HepG2 (cell line): ENCODE measurements around the gene DAPK3. TPM values are rescaled to one million over a fixed set of nuclear protein-coding genes. Genes with fewer than 3 reads are reported as not detected.

Experiments
- ARID2 ChIP-seq: sonication (generic); formaldehyde crosslinking; IDR thresholded peaks from 2 replicates; pipeline ENCODE4 v1.8.1; 2022; ENCODE audit warnings: mild to moderate bottlenecking, missing genetic modification reagents, borderline replicate concordance
- BORCS8-MEF2B ChIP-seq: sonication (generic); formaldehyde crosslinking; IDR thresholded peaks from 2 replicates; pipeline ENCODE4 v1.8.0; 2022; ENCODE audit warnings: mild to moderate bottlenecking, missing genetic modification reagents
- CCDC6 ChIP-seq: sonication (generic); formaldehyde crosslinking; IDR thresholded peaks from 2 replicates; pipeline ENCODE4 v1.8.1; 2022; ENCODE audit warnings: mild to moderate bottlenecking, missing genetic modification reagents, moderate library complexity
- CHD2 ChIP-seq: IDR thresholded peaks from 2 replicates; pipeline ENCODE4 v1.6.1; 2011; ENCODE audit warnings: low read depth, low read length, improper control_type of control experiment
- EP300 ChIP-seq, 3 experiments: sonication (generic) in 1 of 3; formaldehyde crosslinking in 1 of 3; IDR thresholded peaks; 2 replicates each; pipeline versions ENCODE4 v1.5.1 to v1.6.1; 2011 to 2020; ENCODE audit warnings: low read depth in 2 of 3, low read length in 2 of 3, borderline replicate concordance in 1 of 3, improper control_type of control experiment in 1 of 3, mild to moderate bottlenecking in 1 of 3, missing genetic modification reagents in 1 of 3, moderate library complexity in 1 of 3
- ESRRA ChIP-seq: sonication (generic); formaldehyde crosslinking; IDR thresholded peaks from 2 replicates; pipeline ENCODE4 v1.5.1; 2020; ENCODE audit warnings: mild to moderate bottlenecking, low read depth, missing genetic modification reagents
- ETV6 ChIP-seq: sonication (generic); formaldehyde crosslinking; conservative IDR thresholded peaks from 2 replicates; pipeline ENCODE4 v1.4.0; 2020; ENCODE audit warnings: missing genetic modification reagents
- GFI1 ChIP-seq: sonication (generic); formaldehyde crosslinking; IDR thresholded peaks from 2 replicates; pipeline ENCODE4 v1.5.0; 2020; ENCODE audit warnings: missing genetic modification reagents, mild to moderate bottlenecking, borderline replicate concordance
- KDM3A ChIP-seq: IDR thresholded peaks from 2 replicates; pipeline ENCODE4 v1.6.1; 2018; ENCODE audit warnings: low read depth, missing compliant biosample characterization
- KDM5A ChIP-seq: fragments of 200-600 bp; sonication (generic); IDR thresholded peaks from 2 replicates; pipeline ENCODE4 v1.7.0; 2018; ENCODE audit warnings: antibody characterized with exemption, mild to moderate bottlenecking, low read length, borderline replicate concordance
- NCOA2 ChIP-seq: sonication (generic); formaldehyde crosslinking; IDR thresholded peaks from 2 replicates; pipeline ENCODE4 v1.8.0; 2022; ENCODE audit warnings: inconsistent platforms
- POGZ ChIP-seq: sonication (generic); formaldehyde crosslinking; IDR thresholded peaks from 2 replicates; pipeline ENCODE4 v1.4.0; 2020; ENCODE audit warnings: mild to moderate bottlenecking, missing genetic modification reagents
- POLR2AphosphoS5 ChIP-seq: IDR thresholded peaks from 2 replicates; pipeline ENCODE4 v1.6.1; 2012; ENCODE audit warnings: low read depth, low read length
- RBM39 ChIP-seq: fragments of 200-400 bp; formaldehyde crosslinking; IDR thresholded peaks from one replicate; pipeline ENCODE4 v1.6.1; 2018; ENCODE audit warnings: antibody characterized with exemption, mild to moderate bottlenecking, low read depth, low read length; ENCODE audit not compliant: poor library complexity, severe bottlenecking
- ZEB1 ChIP-seq: IDR thresholded peaks from 2 replicates; pipeline ENCODE4 v1.6.1; 2012; ENCODE audit warnings: mild to moderate bottlenecking, low read depth, inconsistent platforms; ENCODE audit not compliant: insufficient replicate concordance
- ZNF17 ChIP-seq: sonication (generic); formaldehyde crosslinking; IDR thresholded peaks from 2 replicates; pipeline ENCODE4 v1.5.0; 2020; ENCODE audit warnings: mild to moderate bottlenecking, missing genetic modification reagents
- ZNF326 ChIP-seq: sonication (generic); formaldehyde crosslinking; IDR thresholded peaks from 2 replicates; pipeline ENCODE4 v1.4.0; 2020; ENCODE audit warnings: missing genetic modification reagents, borderline replicate concordance
- ZNF598 ChIP-seq: sonication (generic); formaldehyde crosslinking; IDR thresholded peaks from 2 replicates; pipeline ENCODE4 v1.5.1; 2020; ENCODE audit warnings: mild to moderate bottlenecking, missing genetic modification reagents, borderline replicate concordance
- ZNF629 ChIP-seq: sonication (generic); formaldehyde crosslinking; conservative IDR thresholded peaks from 2 replicates; pipeline ENCODE4 v1.5.0; 2020; ENCODE audit warnings: missing genetic modification reagents
- ZNF788 ChIP-seq: sonication (generic); formaldehyde crosslinking; IDR thresholded peaks from 2 replicates; pipeline ENCODE4 v1.5.0; 2020; ENCODE audit warnings: mild to moderate bottlenecking, missing genetic modification reagents, borderline replicate concordance
- polyA plus RNA-seq, 8 experiments: library from polyadenylated mRNA; depleted of rRNA in 3 of 8; stranded (reverse) in 7 of 8; unstranded in 1 of 8; fragments of >200 nt; fragmentation: Illumina TruSeq in 4 of 8; extraction: Trizol in 4 of 8; gene quantifications; 2 replicates each; pipeline versions ENCODE4 v1.2.1 to v1.2.3, GENCODE V29; 2011 to 2016; ENCODE audit warnings: low read depth in 4 of 8, missing spikeins in 1 of 8, mixed read lengths in 1 of 8; ENCODE audit not compliant: insufficient read depth in 1 of 8
- total RNA-seq, 5 experiments: library from RNA; depleted of rRNA; stranded (reverse); fragments of >200 nt; fragmentation: Illumina TruSeq; extraction: Trizol; gene quantifications; 2 replicates each; pipeline ENCODE4 v1.2.3, GENCODE V29; 2016; ENCODE audit warnings: low read depth in 1 of 5
- TF ChIP-seq, protein P1 (sequence below): IDR thresholded peaks from 2 replicates; pipeline ENCODE4 v1.6.1; 2012; ENCODE audit warnings: low read depth, low read length, improper control_type of control experiment
- TF ChIP-seq, protein P2 (sequence below): sonication (generic); formaldehyde crosslinking; IDR thresholded peaks from 2 replicates; pipeline ENCODE4 v1.9.0; 2022; ENCODE audit warnings: missing genetic modification reagents, mild to moderate bottlenecking, borderline replicate concordance
- TF ChIP-seq, protein P3 (sequence below): sonication (generic); formaldehyde crosslinking; conservative IDR thresholded peaks from 2 replicates; pipeline ENCODE4 v1.8.0; 2022; ENCODE audit warnings: mild to moderate bottlenecking, moderate library complexity, missing genetic modification reagents

The DAPK3 gene
- total and polyA plus RNA-seq, 2 of the 13 experiments (the other 11 are each of a cell fraction or from before 2014, with no cell fraction given), result 30.5 to 37.3 TPM

DNA sequence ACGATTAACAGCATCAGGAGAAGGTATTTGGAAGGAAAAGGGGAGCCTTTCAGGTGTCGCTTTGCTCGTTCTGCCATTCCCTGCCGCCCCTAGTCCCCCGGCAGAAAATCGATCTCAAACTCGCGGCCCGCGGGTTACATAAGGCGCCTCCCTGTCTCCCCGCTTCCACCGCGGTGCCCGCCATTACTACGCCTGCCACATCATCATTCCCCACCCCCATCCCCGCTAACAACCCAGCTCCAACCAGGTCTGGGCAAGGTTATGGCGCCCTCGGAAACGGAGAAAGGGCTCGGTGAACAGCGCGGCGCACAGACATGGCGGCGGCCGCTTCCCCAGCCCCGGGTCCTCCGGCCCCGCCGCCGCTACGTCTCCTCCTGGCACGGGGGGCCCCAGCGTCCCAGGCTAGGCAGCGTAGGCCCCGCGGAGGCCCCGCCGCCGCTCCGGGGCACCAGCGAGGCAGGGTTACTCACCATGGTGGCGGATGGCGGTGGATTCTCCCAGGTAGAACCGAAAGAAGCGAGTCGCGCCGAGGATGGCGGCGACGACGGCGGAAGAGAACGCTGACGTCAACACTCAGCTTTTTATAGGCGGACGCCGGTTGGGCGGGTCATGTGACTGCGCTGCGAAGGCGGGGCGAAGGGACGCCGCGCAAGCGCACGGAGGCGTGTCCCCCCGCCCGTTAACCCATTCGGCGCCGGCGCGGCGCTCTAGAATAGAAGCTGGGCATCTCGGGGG lies 14.2 kb upstream of the DAPK3 start, which contains the start of gene EEF2 (continued):
- peak in 1 of 2 experiments; percentile 28; a peak in 1 of 4 replicates for TF ChIP-seq EP300 (IDR thresholded peaks at IDR 0.05; ENCODE audit: low read depth in 2 of 2, low read length in 2 of 2)
- no peak for TF ChIP-seq EP300 (CRISPR knock-in tag; IDR thresholded peaks at IDR 0.05; ENCODE audit: borderline replicate concordance)
- TF ChIP-seq CCDC6 (CRISPR knock-in tag), result peak; percentile 70; the same call in 1 of the 2 replicates
- TF ChIP-seq, protein P1, sequence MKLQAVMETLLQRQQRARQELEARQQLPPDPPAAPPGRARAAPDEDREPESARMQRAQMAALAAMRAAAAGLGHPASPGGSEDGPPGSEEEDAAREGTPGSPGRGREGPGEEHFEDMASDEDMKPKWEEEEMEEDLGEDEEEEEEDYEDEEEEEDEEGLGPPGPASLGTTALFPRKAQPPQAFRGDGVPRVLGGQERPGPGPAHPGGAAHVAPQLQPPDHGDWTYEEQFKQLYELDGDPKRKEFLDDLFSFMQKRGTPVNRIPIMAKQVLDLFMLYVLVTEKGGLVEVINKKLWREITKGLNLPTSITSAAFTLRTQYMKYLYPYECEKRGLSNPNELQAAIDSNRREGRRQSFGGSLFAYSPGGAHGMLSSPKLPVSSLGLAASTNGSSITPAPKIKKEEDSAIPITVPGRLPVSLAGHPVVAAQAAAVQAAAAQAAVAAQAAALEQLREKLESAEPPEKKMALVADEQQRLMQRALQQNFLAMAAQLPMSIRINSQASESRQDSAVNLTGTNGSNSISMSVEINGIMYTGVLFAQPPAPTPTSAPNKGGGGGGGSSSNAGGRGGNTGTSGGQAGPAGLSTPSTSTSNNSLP, result no peak; the same call in 1 of the 2 replicates
- peak; percentile 100 for TF ChIP-seq POLR2AphosphoS5
- peak; percentile 52; the same call in 1 of the 2 replicates for TF ChIP-seq ZNF788 (CRISPR knock-in tag)
- peak; percentile 74 for TF ChIP-seq KDM5A
- 0 out of 2 replicates have a peak, but pooled peaks have one; percentile 21 for TF ChIP-seq CHD2
- TF ChIP-seq ZEB1, result no peak
- no peak for TF ChIP-seq ZNF326 (CRISPR knock-in tag)
- TF ChIP-seq ZNF598 (CRISPR knock-in tag), result peak; percentile 85; the same call in 1 of the 2 replicates
- peak; percentile 97 for TF ChIP-seq BORCS8-MEF2B (CRISPR knock-in tag)
- TF ChIP-seq ZNF629 (CRISPR knock-in tag), result 0 out of 2 replicates have a peak, but pooled peaks have one; percentile 8
- TF ChIP-seq RBM39, result peak; percentile 97
- 0 out of 2 replicates have a peak, but pooled peaks have one; percentile 22 for TF ChIP-seq ETV6 (CRISPR knock-in tag)
- TF ChIP-seq, protein P2, sequence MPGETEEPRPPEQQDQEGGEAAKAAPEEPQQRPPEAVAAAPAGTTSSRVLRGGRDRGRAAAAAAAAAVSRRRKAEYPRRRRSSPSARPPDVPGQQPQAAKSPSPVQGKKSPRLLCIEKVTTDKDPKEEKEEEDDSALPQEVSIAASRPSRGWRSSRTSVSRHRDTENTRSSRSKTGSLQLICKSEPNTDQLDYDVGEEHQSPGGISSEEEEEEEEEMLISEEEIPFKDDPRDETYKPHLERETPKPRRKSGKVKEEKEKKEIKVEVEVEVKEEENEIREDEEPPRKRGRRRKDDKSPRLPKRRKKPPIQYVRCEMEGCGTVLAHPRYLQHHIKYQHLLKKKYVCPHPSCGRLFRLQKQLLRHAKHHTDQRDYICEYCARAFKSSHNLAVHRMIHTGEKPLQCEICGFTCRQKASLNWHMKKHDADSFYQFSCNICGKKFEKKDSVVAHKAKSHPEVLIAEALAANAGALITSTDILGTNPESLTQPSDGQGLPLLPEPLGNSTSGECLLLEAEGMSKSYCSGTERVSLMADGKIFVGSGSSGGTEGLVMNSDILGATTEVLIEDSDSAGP (CRISPR knock-in tag), result peak; percentile 96
- peak; percentile 56; the same call in 1 of the 2 replicates for TF ChIP-seq ARID2
- TF ChIP-seq, protein P3, sequence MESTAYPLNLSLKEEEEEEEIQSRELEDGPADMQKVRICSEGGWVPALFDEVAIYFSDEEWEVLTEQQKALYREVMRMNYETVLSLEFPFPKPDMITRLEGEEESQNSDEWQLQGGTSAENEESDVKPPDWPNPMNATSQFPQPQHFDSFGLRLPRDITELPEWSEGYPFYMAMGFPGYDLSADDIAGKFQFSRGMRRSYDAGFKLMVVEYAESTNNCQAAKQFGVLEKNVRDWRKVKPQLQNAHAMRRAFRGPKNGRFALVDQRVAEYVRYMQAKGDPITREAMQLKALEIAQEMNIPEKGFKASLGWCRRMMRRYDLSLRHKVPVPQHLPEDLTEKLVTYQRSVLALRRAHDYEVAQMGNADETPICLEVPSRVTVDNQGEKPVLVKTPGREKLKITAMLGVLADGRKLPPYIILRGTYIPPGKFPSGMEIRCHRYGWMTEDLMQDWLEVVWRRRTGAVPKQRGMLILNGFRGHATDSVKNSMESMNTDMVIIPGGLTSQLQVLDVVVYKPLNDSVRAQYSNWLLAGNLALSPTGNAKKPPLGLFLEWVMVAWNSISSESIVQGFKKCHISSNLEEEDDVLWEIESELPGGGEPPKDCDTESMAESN, result peak; percentile 89
- TF ChIP-seq ZNF17, result 0 out of 2 replicates have a peak, but pooled peaks have one; percentile 74
- TF ChIP-seq POGZ, result peak; percentile 65; the same call in 1 of the 2 replicates
- 0 out of 2 replicates have a peak, but pooled peaks have one; percentile 13 for TF ChIP-seq KDM3A
- TF ChIP-seq NCOA2 (CRISPR knock-in tag), result peak; percentile 61
- TF ChIP-seq GFI1, result peak; percentile 59; the same call in 1 of the 2 replicates
- TF ChIP-seq ESRRA (CRISPR knock-in tag), result peak; percentile 59
